Stimulated activated CD8-positive, alpha-beta memory T cell treated with anti-CD3 and anti-CD28 coated beads, Interleukin-12 subunit alpha, Interleukin-12 subunit beta, amount 100 ng/mL, for 4 hours (primary cell): ENCODE results near the gene OSBPL6.
"Not testable (repeated sequence)": the region's sequence is repeated elsewhere in the genome, so short reads cannot be mapped to it uniquely, and the experiment has no call there.

Source experiments
- DNase-seq: peaks from one replicate; pipeline ENCODE4 v3.0.0-alpha.2; 2020; ENCODE audit warnings: low read depth

Gene OSBPL6

GRCh38 chr2:178304333-178304732 lies 110.0 kb downstream of the OSBPL6 start:
- no peak for DNase-seq

GRCh38 chr2:178306352-178307073 lies 112.2 kb downstream of the OSBPL6 start:
- no peak for DNase-seq

- no peak for DNase-seq
Measured at GRCh38 chr2:178307650-178308049, 113.3 kb downstream of the OSBPL6 start.

GRCh38 chr2:178309541-178309940 lies 115.2 kb downstream of the OSBPL6 start:
- DNase-seq, result no peak

GRCh38 chr2:178315078-178315477 lies 120.8 kb downstream of the OSBPL6 start:
- no peak for DNase-seq

- no peak for DNase-seq
Measured at GRCh38 chr2:178315488-178315948, 121.2 kb downstream of the OSBPL6 start.

- no peak for DNase-seq
Measured at GRCh38 chr2:178317811-178318210, 123.5 kb downstream of the OSBPL6 start.

- DNase-seq, result no peak
Measured at GRCh38 chr2:178320011-178320585, 125.8 kb downstream of the OSBPL6 start.

- no peak for DNase-seq
Measured at GRCh38 chr2:178322068-178322467, 127.8 kb downstream of the OSBPL6 start.

- DNase-seq, result not testable (repeated sequence)
Measured at GRCh38 chr2:178323331-178323730, 129.0 kb downstream of the OSBPL6 start.

- no peak for DNase-seq
Measured at GRCh38 chr2:178324077-178324476, 129.8 kb downstream of the OSBPL6 start.

- no peak for DNase-seq
Measured at GRCh38 chr2:178325268-178325667, 131.0 kb downstream of the OSBPL6 start.

GRCh38 chr2:178327516-178327915 lies 133.2 kb downstream of the OSBPL6 start:
- no peak for DNase-seq

GRCh38 chr2:178328037-178328436 lies 133.7 kb downstream of the OSBPL6 start:
- no peak for DNase-seq

GRCh38 chr2:178330175-178331017 lies 136.1 kb downstream of the OSBPL6 start:
- DNase-seq, result no peak

- DNase-seq, result no peak
Measured at GRCh38 chr2:178331474-178332432, 137.4 kb downstream of the OSBPL6 start.

GRCh38 chr2:178333851-178334250 lies 139.5 kb downstream of the OSBPL6 start:
- DNase-seq, result no peak

- no peak for DNase-seq
Measured at GRCh38 chr2:178335230-178335629, 140.9 kb downstream of the OSBPL6 start.

- no peak for DNase-seq
Measured at GRCh38 chr2:178344121-178344520, 149.8 kb downstream of the OSBPL6 start.

- no peak for DNase-seq
Measured at GRCh38 chr2:178345951-178346350, 151.6 kb downstream of the OSBPL6 start.

GRCh38 chr2:178350051-178350450 lies 155.7 kb downstream of the OSBPL6 start:
- DNase-seq, result no peak

- not testable (repeated sequence) for DNase-seq
Measured at GRCh38 chr2:178357704-178358103, 163.4 kb downstream of the OSBPL6 start.
